Mesenchymal stem cell (in vitro differentiated cells and primary cell): ENCODE results near the gene AFDN.

Experiments
- DNase-seq: peaks from one replicate; pipeline ENCODE4 v3.0.0-alpha.2; 2013
- H2AFZ ChIP-seq: one replicate; pipeline ENCODE4 v1.6.1; 2013; ENCODE audit warnings: low read depth, mild to moderate bottlenecking, control low read depth, inconsistent platforms, low read length, moderate library complexity
- H2AK5ac ChIP-seq: 2 replicates; pipeline ENCODE4 v1.6.1; 2013; ENCODE audit warnings: low read length, moderate library complexity, mild to moderate bottlenecking, inconsistent platforms; ENCODE audit not compliant: severe bottlenecking
- H2BK120ac ChIP-seq: one replicate; pipeline ENCODE4 v1.6.1; 2013; ENCODE audit warnings: low read depth, mild to moderate bottlenecking, inconsistent platforms, low read length, moderate library complexity
- H2BK12ac ChIP-seq, 2 experiments: one replicate each; pipeline ENCODE4 v1.6.1; 2013; ENCODE audit warnings: inconsistent platforms in 2 of 2, low read length in 2 of 2, mild to moderate bottlenecking in 2 of 2, moderate library complexity in 2 of 2, control low read depth in 1 of 2
- H2BK15ac ChIP-seq: one replicate; pipeline ENCODE4 v1.6.1; 2013; ENCODE audit warnings: mild to moderate bottlenecking, low read depth, inconsistent platforms; ENCODE audit not compliant: poor library complexity, severe bottlenecking
- H2BK5ac ChIP-seq: 2 replicates; pipeline ENCODE4 v1.6.1; 2013; ENCODE audit warnings: low read depth, mild to moderate bottlenecking, low read length, control low read depth, inconsistent platforms; ENCODE audit not compliant: poor library complexity, severe bottlenecking
- H3K14ac ChIP-seq, 2 experiments: one replicate each; pipeline ENCODE4 v1.6.1; 2013; ENCODE audit warnings: inconsistent platforms in 2 of 2, low read length in 2 of 2, control low read depth in 1 of 2, mild to moderate bottlenecking in 1 of 2, moderate library complexity in 1 of 2
- H3K18ac ChIP-seq, 2 experiments: one replicate each; pipeline ENCODE4 v1.6.1; 2013; ENCODE audit warnings: inconsistent platforms in 2 of 2, low read length in 2 of 2, control low read depth in 1 of 2, low read depth in 1 of 2, mild to moderate bottlenecking in 1 of 2
- H3K23ac ChIP-seq, 2 experiments: one replicate each; pipeline ENCODE4 v1.6.1; 2013; ENCODE audit warnings: inconsistent platforms in 2 of 2, low read length in 2 of 2, mild to moderate bottlenecking in 2 of 2, moderate library complexity in 2 of 2, control low read depth in 1 of 2
- H3K27ac ChIP-seq: 2 replicates; pipeline ENCODE4 v1.5.1; 2013; ENCODE audit warnings: mild to moderate bottlenecking, moderate library complexity, low read length, control low read depth, inconsistent platforms; ENCODE audit not compliant: poor library complexity, severe bottlenecking
- H3K27me3 ChIP-seq, 2 experiments: 2 replicates each; pipeline versions ENCODE4 v1.6.1 to v1.7.0; 2013; ENCODE audit warnings: low read length in 2 of 2, mild to moderate bottlenecking in 2 of 2, moderate library complexity in 2 of 2, control low read depth in 1 of 2, inconsistent platforms in 1 of 2; ENCODE audit not compliant: control insufficient read depth in 1 of 2, insufficient read depth in 1 of 2
- H3K36me3 ChIP-seq, 2 experiments: 2 replicates each; pipeline versions ENCODE4 v1.6.1 to v1.7.0; 2013; ENCODE audit warnings: low read length in 2 of 2, control low read depth in 1 of 2, inconsistent platforms in 1 of 2, low read depth in 1 of 2, mild to moderate bottlenecking in 1 of 2; ENCODE audit not compliant: insufficient read depth in 2 of 2, control insufficient read depth in 1 of 2
- H3K4ac ChIP-seq, 2 experiments: one replicate each; pipeline ENCODE4 v1.6.1; 2013; ENCODE audit warnings: inconsistent platforms in 2 of 2, low read length in 2 of 2, mild to moderate bottlenecking in 2 of 2, moderate library complexity in 2 of 2, control low read depth in 1 of 2, low read depth in 1 of 2
- H3K4me1 ChIP-seq: 2 replicates; pipeline ENCODE4 v1.6.1; 2013; ENCODE audit warnings: low read depth, low read length, control low read depth; ENCODE audit not compliant: control insufficient read depth, insufficient read depth
- H3K4me2 ChIP-seq: 2 replicates; pipeline ENCODE4 v1.6.1; 2013; ENCODE audit warnings: low read length, mild to moderate bottlenecking, inconsistent platforms; ENCODE audit not compliant: poor library complexity, severe bottlenecking
- H3K4me3 ChIP-seq, 2 experiments: 2 replicates each; pipeline versions ENCODE4 v1.5.1 to v1.7.0; 2013; ENCODE audit warnings: low read length in 2 of 2, mild to moderate bottlenecking in 2 of 2, control low read depth in 1 of 2, low read depth in 1 of 2; ENCODE audit not compliant: insufficient read depth in 1 of 2
- H3K79me1 ChIP-seq: replicated peaks from 2 replicates; pipeline ENCODE4 v1.6.1; 2013; ENCODE audit warnings: mild to moderate bottlenecking, control low read depth, low read length, inconsistent platforms; ENCODE audit not compliant: poor library complexity, severe bottlenecking
- H3K9ac ChIP-seq: 2 replicates; pipeline ENCODE4 v1.7.0; 2013; ENCODE audit warnings: mild to moderate bottlenecking, low read length, moderate library complexity
- H3K9me3 ChIP-seq: 2 replicates; pipeline ENCODE4 v1.7.0; 2013; ENCODE audit warnings: mild to moderate bottlenecking, low read length; ENCODE audit not compliant: control insufficient read depth
- H4K8ac ChIP-seq: one replicate; pipeline ENCODE4 v1.6.1; 2013; ENCODE audit warnings: inconsistent platforms, mild to moderate bottlenecking, low read length, moderate library complexity
- H4K91ac ChIP-seq: one replicate; pipeline ENCODE4 v1.6.1; 2013; ENCODE audit warnings: mild to moderate bottlenecking, low read length, inconsistent platforms
- WGBS: methylation state at CpG from one replicate; pipeline ENCODE4 v1.1.7; 2013; ENCODE audit warnings: mixed read lengths; 5-methylcytosine and 5-hydroxymethylcytosine counted together

AFDN gene

DNA sequence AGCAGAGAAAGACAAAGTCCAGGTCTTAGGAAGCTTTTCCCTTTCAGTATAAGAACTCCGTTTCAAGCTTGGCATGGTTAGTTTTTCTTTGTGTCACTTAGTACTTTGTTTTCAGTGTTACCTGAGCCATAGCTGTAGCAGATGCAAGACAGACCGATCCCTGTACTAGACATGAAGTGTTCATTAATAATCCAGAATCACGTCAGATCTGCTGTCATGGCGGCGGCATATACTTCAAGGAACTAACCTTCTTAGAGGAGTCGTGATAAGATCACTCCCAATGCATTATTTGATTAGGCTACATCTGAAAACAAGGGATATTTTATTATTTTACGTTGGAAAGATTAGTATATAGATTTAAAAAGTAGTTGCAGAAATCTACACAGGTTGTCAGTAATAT, 83.9 kb downstream of the AFDN start:
- no peak overlapping the region for H3K14ac ChIP-seq
- no peak overlapping the region for H2BK5ac ChIP-seq
- H3K9ac ChIP-seq: no peak overlapping the region
- H3K9me3 ChIP-seq: no peaks in the 10 kb centered on the region
- no peak overlapping the region for H2BK12ac ChIP-seq
- H3K27me3 ChIP-seq: no peaks in the 10 kb centered on the region
- H3K18ac ChIP-seq: no peak overlapping the region
- H3K4me1 ChIP-seq: peaks cover 2% of the 10 kb centered on the region
- H2AFZ ChIP-seq: no peak overlapping the region
- H3K4ac ChIP-seq: no peak overlapping the region
- no peak overlapping the region for H4K8ac ChIP-seq
- DNase-seq: no peak
- no peak overlapping the region for H3K4me2 ChIP-seq
- no peak overlapping the region for H3K4me3 ChIP-seq
- no peak overlapping the region for H3K27ac ChIP-seq
- no peak overlapping the region for H3K23ac ChIP-seq
- H3K36me3 ChIP-seq: peaks cover 12 to 47% of the 10 kb centered on the region in 2 experiments
- no peak overlapping the region for H2AK5ac ChIP-seq
- H4K91ac ChIP-seq: no peak overlapping the region
- no peak overlapping the region for H2BK15ac ChIP-seq
- 98% methylated on average over 7 of the region's 7 CpGs for WGBS
- no peak overlapping the region for H2BK120ac ChIP-seq
- peaks cover 9% of the 10 kb centered on the region for H3K79me1 ChIP-seq

DNA sequence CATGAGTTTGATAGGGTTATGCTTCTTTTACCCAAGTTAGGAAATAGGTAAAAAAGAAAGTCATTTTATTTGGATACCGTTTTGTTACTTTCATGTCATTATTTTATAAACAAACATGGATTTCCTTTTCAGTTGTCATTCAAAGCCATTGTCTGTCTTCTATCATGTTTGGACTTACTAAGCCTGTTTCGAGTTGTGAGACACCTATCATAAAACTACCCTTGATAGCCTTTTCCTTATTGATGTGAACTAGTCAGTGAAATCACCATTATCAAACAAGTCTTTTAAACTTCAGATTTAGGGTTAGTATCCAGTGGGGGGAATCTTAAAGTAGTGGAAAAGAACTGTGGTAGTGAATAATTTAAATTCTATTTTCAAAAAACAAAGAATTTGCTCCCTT, 85.8 kb downstream of the AFDN start:
- no peak overlapping the region for H2BK120ac ChIP-seq
- no peak overlapping the region for H3K14ac ChIP-seq
- no peak overlapping the region for H2BK15ac ChIP-seq
- H3K27ac ChIP-seq: no peak overlapping the region
- DNase-seq: no peak
- no peak overlapping the region for H3K4me3 ChIP-seq
- no peak overlapping the region for H2BK5ac ChIP-seq
- H3K36me3 ChIP-seq: peaks cover 14 to 59% of the 10 kb centered on the region in 2 experiments
- no peak overlapping the region for H3K18ac ChIP-seq
- H3K79me1 ChIP-seq: peaks cover 6% of the 10 kb centered on the region
- no peak overlapping the region for H2AK5ac ChIP-seq
- H3K27me3 ChIP-seq: no peaks in the 10 kb centered on the region
- no peak overlapping the region for H4K8ac ChIP-seq
- no peaks in the 10 kb centered on the region for H3K9me3 ChIP-seq
- H3K9ac ChIP-seq: no peak overlapping the region
- H2AFZ ChIP-seq: no peak overlapping the region
- no peak overlapping the region for H3K4me2 ChIP-seq
- 80% methylated on average over 1 of the region's 2 CpGs for WGBS
- H3K4me1 ChIP-seq: no peaks in the 10 kb centered on the region
- H3K4ac ChIP-seq: no peak overlapping the region
- H2BK12ac ChIP-seq: no peak overlapping the region
- no peak overlapping the region for H4K91ac ChIP-seq
- no peak overlapping the region for H3K23ac ChIP-seq

DNA sequence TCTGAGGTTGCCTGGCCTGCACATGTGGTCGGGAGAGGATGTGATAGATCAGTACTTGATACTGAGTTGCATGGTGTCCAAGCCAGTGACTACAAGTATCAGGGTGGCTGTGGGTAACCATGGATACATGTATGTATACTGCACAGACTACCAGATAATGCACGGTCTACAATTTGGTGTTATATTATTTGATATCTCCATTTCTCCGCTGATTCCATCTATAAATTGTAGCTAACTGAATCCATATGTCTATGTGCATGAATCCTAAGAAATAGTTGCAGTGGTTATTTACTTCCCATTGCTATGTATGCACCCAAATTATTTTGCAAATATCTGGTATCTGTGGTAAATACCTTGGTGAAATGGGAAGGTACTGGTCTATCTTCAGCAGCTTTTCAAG, 87.0 kb downstream of the AFDN start:
- Histone ChIP-seq H2BK15ac (no peak overlapping the region), H3K9me3 (no peaks in the 10 kb centered on the region), H3K27ac (no peak overlapping the region), H2BK120ac (no peak overlapping the region), H3K27me3 (no peaks in the 10 kb centered on the region), H3K23ac (no peak overlapping the region), H3K4me2 (no peak overlapping the region), H2AK5ac (no peak overlapping the region), H2BK12ac (no peak overlapping the region), H3K18ac (no peak overlapping the region), H3K4ac (no peak overlapping the region), H2BK5ac (no peak overlapping the region), H3K9ac (no peak overlapping the region), H4K8ac (no peak overlapping the region), H3K14ac (no peak overlapping the region), H3K36me3 (peaks cover 18 to 68% of the 10 kb centered on the region in 2 experiments), H3K4me1 (no peaks in the 10 kb centered on the region), H3K4me3 (no peak overlapping the region), H2AFZ (no peak overlapping the region), H4K91ac (no peak overlapping the region), H3K79me1 (peaks cover 4% of the 10 kb centered on the region)
- WGBS: 100% methylated on average over 1 of the region's 3 CpGs
- DNase-seq: no peak

DNA sequence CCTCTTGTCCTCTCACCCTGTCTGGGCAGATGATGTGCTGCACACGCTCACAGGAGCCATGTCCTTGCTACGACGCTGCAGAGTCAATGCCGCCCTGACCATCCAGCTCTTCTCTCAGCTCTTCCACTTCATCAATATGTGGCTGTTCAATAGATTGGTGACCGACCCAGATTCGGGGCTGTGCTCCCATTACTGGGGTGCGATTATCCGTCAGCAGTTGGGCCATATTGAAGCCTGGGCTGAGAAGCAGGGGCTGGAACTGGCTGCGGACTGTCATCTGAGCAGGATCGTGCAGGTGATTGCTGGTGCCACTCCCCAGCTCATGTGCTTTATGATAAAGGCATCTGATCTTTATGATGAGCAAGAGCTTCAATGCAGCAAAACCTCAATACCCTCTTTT, 88.4 kb downstream of the AFDN start:
- WGBS: 98% methylated on average over 10 of the region's 10 CpGs
- Histone ChIP-seq H3K36me3 (peaks cover 29 to 78% of the 10 kb centered on the region in 2 experiments), H3K4me1 (no peaks in the 10 kb centered on the region)

More for the DNA sequence above, 88.4 kb downstream of the AFDN start:
- H3K4me2 ChIP-seq: no peak overlapping the region
- H3K79me1 ChIP-seq: peaks cover 4% of the 10 kb centered on the region
- no peak overlapping the region for H4K91ac ChIP-seq
- H3K4me3 ChIP-seq: no peak overlapping the region
- H4K8ac ChIP-seq: no peak overlapping the region
- no peak overlapping the region for H2AFZ ChIP-seq
- peak overlapping the region; percentile 54 for H2BK15ac ChIP-seq
- peak overlapping the region in 1 of 2 experiments; percentile 21 for H3K4ac ChIP-seq
- H3K18ac ChIP-seq: no peak overlapping the region
- H2BK12ac ChIP-seq: no peak overlapping the region
- no peak overlapping the region for H3K14ac ChIP-seq
- H2BK5ac ChIP-seq: no peak overlapping the region
- H3K27ac ChIP-seq: no peak overlapping the region
- no peak for DNase-seq
- no peak overlapping the region for H3K9ac ChIP-seq
- H3K23ac ChIP-seq: no peak overlapping the region
- H2BK120ac ChIP-seq: no peak overlapping the region
- H3K27me3 ChIP-seq: no peaks in the 10 kb centered on the region
- no peaks in the 10 kb centered on the region for H3K9me3 ChIP-seq
- H2AK5ac ChIP-seq: no peak overlapping the region
